ENCODE measurements around the gene LHX4. TPM values are rescaled to one million over a fixed set of nuclear protein-coding genes. Genes with fewer than 3 reads are reported as not detected.
"Not testable (repeated sequence)": the region's sequence is repeated elsewhere in the genome, so short reads cannot be mapped to it uniquely, and the experiment has no call there.

Gene LHX4
- total RNA-seq, 1 donor from 2014 or later = not detected

DNA sequence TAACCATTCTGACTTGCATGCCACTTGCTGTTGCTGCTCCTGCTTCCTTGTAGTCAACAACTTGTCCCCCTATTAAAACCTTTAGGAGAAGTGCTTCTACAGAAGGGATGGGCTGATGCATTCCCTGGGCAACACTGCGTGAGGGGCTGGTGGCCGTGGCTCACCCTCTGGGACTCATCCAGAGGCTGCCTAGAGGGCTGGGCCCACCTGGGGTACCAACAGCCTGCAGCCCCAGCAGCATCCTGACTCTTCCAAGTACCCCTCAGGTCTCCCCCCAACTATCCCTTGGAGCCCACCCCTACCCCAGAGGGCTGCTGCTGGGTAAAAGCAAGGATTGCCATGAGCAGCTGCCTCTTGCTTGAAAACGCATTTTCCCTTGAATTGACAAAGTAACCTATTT is 34.7 kb upstream of the LHX4 start:
- ATAC-seq (no peak), DNase-seq (ENCODE audit: missing footprints) (no peak)
- intact Hi-C loops (cut with DNase I) = no loop called here

- ATAC-seq = no peak
- intact Hi-C loops (cut with DNase I) = no loop called here
- no peak for DNase-seq (ENCODE audit: missing footprints)
These were observed 34.1 kb upstream of the LHX4 start for GRCh38 chr1:180195916-180196315.

- intact Hi-C loops (cut with DNase I) = no loop called here
- no peak for DNase-seq (ENCODE audit: missing footprints)
- no peak for ATAC-seq
These were observed 33.5 kb upstream of the LHX4 start for GRCh38 chr1:180196436-180197003.

DNA sequence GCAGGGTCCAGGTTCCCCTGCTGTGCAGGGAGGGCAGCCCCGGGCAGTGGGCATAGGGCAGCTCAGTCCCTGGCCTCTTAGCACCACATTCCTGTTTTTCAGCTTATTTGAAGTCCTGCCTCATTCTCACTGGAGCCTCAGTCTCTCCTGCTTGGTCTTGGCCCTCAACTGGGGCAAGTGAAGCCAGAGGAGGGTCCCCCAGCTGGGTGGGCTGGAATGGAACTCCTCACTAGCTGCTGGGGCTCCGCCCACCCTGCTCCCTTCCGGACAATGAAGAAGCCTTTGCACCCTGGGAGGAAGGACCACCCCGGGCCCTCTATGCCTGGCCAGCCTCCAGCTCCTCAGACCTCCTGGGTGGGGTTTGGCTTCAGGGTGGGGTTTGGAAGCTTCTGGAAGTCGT is 32.8 kb upstream of the LHX4 start:
- intact Hi-C loops (cut with DNase I) = no loop called here
- DNase-seq (ENCODE audit: missing footprints) (no peak), ATAC-seq (no peak)

- ATAC-seq (no peak), DNase-seq (ENCODE audit: missing footprints) (no peak)
- intact Hi-C loops (cut with DNase I) = no loop called here
These were observed 31.9 kb upstream of the LHX4 start for GRCh38 chr1:180198196-180198595.

- no peak for ATAC-seq
- no peak for DNase-seq (ENCODE audit: missing footprints)
- intact Hi-C loops (cut with DNase I) = no loop called here
These were observed 31.5 kb upstream of the LHX4 start for GRCh38 chr1:180198611-180199010.

- DNase-seq (ENCODE audit: missing footprints) (no peak), ATAC-seq (no peak)
- intact Hi-C loops (cut with DNase I) = no loop called here
These were observed 31.0 kb upstream of the LHX4 start for GRCh38 chr1:180199018-180199417.

- ATAC-seq = no peak
- DNase-seq (ENCODE audit: missing footprints) = no peak
- intact Hi-C loops (cut with DNase I) = no loop called here
These were observed 28.4 kb upstream of the LHX4 start for GRCh38 chr1:180201451-180202200.

DNA sequence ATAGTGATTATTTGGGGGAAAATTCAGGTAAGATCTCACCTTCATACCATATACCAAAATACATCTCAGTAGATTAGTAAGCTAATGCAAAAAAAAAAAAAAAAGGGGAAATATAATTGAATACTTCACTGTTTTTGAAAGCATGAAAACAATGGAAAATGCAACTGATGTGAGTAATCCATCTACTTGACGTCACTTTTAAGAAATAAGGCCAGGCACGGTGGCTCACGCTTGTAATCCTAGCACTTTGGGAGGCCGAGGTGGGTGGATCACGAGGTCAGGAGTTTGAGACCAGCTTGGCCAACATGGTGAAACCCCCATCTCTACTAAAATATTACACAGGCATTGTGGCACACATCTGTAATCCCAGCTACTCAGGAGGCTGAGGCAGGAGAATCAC is 27.5 kb upstream of the LHX4 start:
- ATAC-seq; intact Hi-C loops (cut with DNase I); DNase-seq (ENCODE audit: missing footprints): not testable (repeated sequence)

DNA sequence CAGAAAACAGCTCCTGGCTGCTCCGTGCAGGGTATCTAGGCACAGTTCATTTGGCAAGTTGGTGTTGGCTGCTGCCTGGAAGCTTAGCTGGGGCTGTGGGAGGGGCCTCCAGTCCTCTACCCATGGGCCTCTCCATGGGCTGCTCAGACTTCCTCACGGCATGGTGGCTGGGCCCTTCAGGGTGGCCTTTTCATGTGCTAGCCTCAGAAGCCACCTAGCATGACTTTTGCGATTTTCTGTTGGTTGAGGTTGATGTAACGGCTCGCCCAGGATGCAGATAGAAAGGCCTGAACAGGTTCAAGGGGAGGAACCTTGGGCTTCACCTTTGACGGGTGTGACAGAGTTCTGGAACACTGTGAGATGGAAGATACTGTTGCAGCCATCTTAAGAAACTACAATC is 25.8 kb upstream of the LHX4 start:
- ATAC-seq = no peak
- intact Hi-C loops (cut with DNase I) = no loop called here
- no peak for DNase-seq (ENCODE audit: missing footprints)

- intact Hi-C loops (cut with DNase I) = no loop called here
- no peak for DNase-seq (ENCODE audit: missing footprints)
- no peak for ATAC-seq
These were observed 23.5 kb upstream of the LHX4 start for GRCh38 chr1:180206581-180206980.

DNA sequence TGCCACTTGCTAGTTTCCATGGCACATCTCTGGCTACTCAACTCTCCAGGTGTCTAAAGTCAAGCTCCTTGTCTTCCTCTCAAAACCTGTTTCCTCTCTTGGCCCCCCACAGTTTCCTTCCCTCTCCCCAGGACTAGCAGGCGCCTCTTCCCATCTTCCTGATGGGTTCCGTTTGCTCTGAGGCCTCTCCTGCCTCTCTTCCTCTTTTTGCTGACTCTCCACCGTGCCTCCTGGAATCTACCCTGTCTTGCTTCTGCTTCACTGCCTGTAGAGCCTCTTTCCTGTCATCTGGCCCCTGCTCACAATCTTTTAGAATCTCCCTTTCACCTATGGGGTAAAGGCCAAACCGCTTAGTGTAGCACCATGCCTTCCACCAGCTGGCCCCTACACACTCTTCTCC is 21.8 kb upstream of the LHX4 start:
- ATAC-seq (no peak), DNase-seq (ENCODE audit: missing footprints) (peak; percentile 13)
- intact Hi-C loops (cut with DNase I) = no loop called here

GRCh38 chr1:180210008-180210620 is 19.9 kb upstream of the LHX4 start:
- peak; percentile 16 for DNase-seq (ENCODE audit: missing footprints)
- intact Hi-C loops (cut with DNase I) = no loop called here
- no peak for ATAC-seq

GRCh38 chr1:180211156-180211859 is 18.8 kb upstream of the LHX4 start:
- DNase-seq (ENCODE audit: missing footprints) (peak; percentile 44), ATAC-seq (no peak)
- intact Hi-C loops (cut with DNase I) = no loop called here

DNA sequence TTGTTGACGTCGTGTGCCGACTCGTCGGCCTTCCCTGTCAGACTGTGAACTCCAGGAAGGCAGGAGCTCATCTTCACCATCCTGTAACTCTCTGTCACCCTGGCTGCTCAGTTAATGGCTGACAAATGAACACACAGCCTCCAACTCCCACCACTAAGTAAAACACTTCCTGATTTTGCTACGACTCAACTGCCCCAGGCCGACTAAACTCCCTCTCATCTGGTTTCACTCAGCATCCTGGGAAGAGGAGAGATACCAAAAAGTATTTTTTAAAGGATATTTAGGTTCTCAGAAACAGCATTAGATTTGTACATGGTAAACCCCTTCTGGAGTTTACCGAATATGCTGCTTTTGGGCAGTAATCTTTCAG is 18.2 kb upstream of the LHX4 start:
- DNase-seq (ENCODE audit: missing footprints) (no peak), ATAC-seq (no peak)
- intact Hi-C loops (cut with DNase I) = no loop called here

DNA sequence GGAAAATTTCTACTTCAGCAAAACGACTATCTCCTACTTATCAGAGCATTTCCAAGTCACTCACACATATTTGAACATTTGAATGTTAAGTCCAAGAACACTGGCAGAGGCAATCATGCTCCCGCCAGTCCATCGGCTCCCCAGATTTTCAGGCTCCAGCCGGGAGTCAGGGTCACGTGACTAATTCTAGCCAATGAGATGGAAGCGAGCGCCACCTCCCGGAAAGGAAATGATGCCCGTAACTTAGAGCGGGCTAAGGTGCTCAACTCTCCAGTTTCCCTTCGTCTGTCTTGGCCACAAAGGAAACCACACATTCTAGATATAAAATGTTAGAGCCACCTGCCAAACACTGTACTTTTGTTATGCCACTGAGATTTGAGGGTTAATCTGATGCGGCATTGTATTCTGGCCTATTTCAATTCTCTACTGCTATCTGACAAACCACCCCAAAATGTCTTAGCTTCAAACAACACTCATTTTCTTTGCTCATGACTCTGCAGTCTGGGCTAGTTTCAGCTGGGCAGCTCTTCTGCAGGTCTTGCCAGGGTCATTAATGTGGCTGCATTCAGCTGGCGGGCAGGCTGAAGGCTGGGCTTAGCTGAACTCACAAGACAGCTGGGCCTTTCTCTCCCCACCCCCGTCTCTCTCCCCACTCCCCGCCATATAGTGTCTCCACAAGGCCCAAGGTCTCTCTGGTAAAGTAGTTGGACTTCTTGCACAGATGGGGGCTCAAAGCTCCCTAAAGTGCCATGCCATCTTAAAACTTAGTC is 16.5 kb upstream of the LHX4 start:
- intact Hi-C loops (cut with DNase I) = no loop called here
- DNase-seq (ENCODE audit: missing footprints) (no peak), ATAC-seq (no peak)

DNA sequence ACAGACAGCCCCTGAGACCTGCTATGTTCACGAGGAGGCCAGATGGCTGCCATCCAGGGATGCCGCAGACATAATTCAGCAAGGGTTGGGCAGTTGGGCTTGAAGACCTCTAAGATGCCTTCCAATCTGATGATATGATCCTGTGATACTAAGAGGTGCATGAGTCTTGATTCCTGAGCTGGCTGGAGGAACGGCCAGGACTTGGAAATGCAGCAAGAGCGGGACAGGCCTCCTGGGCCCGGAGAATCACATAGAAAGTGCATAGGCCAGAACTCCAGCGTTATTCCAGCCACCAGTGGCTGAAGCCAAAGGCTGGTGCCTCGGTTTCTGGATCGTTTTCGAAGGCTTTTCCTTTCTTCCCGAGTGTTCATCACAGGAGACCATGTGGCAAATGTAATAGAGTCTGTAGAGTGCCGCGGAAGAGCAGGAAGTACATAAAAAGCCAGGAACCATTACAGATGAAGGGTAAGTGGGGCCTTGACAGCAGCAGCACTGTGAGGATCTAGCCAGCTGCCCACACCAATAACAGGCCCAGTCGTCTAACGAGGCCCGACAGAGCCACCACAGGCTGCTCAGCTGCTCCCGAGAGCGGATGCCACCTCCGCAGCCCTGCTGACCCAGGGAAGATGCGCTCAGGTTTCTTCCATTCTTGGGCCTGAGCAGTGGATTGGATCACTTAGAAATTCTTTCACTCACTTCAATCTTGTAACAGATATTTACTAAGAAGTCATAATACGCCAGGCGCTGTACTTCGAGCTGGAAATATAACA is 14.0 kb upstream of the LHX4 start:
- ATAC-seq (no peak), DNase-seq (ENCODE audit: missing footprints) (no peak)
- intact Hi-C loops (cut with DNase I) = no loop called here

DNA sequence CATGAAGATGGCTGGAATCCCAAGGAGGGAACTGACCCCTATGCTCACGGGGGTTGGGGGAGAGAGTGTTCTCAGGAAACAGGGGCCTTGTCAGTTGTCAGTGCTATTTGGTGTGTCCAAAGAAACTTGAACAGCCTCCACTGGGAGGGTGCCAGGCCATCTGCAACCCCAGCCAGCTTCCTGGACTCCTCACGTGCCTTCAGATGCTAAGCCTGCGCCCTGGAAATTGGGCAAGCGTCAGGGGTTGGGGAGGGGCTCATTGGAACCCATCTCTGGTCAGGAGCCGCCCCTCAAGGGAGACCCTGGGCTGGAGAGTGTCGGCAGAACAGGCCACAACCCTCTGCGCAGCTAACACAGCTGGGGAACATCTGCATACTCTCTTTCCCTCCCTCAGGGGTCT is 13.1 kb upstream of the LHX4 start:
- intact Hi-C loops (cut with DNase I) = no loop called here
- ATAC-seq (no peak), DNase-seq (ENCODE audit: missing footprints) (no peak)

Measured in Right ventricle myocardium inferior (tissue), 1 donor.